Measurements from ENCODE around the gene ATOH1.

ATOH1 gene

GRCh38 chr4:93835929-93836328 lies 7.4 kb downstream of the ATOH1 start:
- DNase-seq = no peak

DNA sequence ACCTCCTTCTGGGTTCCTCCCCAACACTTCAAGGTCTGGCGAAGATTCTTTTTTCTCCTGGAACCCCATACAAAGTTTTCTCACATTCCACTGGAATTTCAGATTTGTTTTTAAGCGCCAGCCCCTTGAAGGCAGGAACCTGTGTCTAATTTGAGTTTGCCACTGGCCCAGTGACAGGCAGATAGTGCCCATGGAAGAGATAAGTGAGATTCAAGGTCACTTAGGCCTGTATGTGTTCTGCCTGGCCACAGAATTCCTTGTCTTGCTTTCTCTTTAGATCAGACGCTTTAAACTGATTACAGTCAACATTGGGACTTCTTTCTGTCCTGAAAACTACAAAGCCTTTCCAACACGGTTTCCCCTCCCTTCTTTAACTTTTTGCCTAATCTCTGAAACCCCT lies 11.2 kb downstream of the ATOH1 start:
- DNase-seq = no peak

GRCh38 chr4:93841803-93842345 lies 13.3 kb downstream of the ATOH1 start:
- no peak for DNase-seq

- DNase-seq = no peak
Measured at GRCh38 chr4:93842601-93843252, 14.2 kb downstream of the ATOH1 start.

GRCh38 chr4:93843772-93844171 lies 15.2 kb downstream of the ATOH1 start:
- no peak for DNase-seq

GRCh38 chr4:93852680-93853079 lies 24.1 kb downstream of the ATOH1 start:
- no peak for DNase-seq

DNA sequence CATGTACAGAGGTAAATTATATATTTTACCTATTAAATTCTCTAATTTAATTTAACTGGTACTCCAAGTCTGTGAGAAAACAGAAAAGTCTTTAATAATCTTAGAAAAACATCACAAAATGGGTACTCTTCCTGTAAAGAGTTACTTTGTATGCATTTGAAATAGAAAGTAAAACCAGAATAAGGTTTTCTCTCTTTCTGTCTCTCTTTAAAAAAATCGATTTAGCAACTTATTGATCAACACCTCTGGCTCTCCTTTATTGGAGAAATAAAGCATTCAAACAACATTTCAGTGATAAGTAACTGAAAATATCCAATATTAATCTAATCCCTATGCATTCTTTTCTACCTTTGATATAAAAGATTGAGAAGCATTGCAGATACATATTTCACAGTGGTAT lies 27.4 kb downstream of the ATOH1 start:
- DNase-seq = no peak

- no peak for DNase-seq
Measured at GRCh38 chr4:93865650-93866049, 37.1 kb downstream of the ATOH1 start.

DNA sequence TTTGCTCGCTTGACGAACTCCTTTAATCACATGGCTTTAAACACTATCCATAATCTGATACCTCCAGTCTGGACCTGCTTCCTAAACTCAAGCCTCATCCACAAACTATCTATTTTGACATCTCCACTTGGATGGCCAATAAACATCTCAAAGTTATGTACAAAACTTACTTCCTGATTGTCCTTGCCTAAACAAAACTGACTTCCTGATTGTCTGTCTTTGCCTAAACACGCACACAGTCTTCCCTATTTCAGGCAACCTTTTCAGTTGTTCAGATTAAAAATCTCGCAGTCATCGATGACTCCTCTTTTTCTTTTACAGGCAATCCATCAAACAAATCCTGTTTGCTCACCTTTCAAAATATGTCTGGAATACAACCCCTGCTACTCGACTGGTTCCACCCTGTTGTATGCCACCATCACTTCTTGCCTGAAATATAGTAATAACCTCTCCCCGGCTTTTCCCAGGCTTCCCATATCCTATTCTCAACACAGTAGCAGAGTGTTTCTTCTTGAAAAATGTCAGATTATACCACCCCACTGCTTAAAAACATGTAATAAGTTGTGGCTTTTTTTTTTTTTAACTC lies 39.0 kb downstream of the ATOH1 start:
- DNase-seq = no peak

DNA sequence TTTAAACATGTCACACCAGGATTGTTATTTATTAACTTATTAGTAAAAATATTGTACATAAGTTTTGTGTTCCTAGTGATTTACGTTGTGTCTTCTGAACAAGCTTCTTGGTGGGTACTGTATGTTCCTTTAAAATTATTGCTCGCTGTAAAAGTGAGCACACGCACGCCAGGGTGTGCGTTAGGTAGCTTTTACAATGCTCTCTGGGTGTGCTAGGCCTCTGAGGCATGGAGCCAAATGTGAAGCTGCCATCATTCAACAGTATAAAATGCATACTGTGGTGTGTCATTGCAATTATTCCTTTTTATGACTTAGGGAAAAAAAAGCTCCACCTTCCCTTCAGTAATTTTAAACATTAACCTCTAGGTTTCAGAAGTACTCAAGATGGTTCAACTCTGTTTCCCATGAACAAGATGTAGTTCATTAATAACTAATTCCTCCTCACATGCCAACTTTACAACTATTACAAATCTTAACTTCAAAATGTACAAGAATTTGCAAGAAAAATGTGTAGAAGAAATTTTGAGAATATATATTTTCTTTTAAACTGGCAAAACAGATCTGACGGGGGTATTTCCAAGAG lies 42.4 kb downstream of the ATOH1 start:
- no peak for DNase-seq

GRCh38 chr4:93876754-93877153 lies 48.2 kb downstream of the ATOH1 start:
- no peak for DNase-seq

GRCh38 chr4:93878566-93878965 lies 50.0 kb downstream of the ATOH1 start:
- no peak for DNase-seq

GRCh38 chr4:93879919-93880318 lies 51.4 kb downstream of the ATOH1 start:
- no peak for DNase-seq

Measured in activated CD4-positive, alpha-beta T cell treated with anti-CD3 and anti-CD28 coated beads, Interleukin-2, amount 50 U/mL, for 4 hours (primary cell).